Adipose tissue (tissue), 3 donors: ENCODE results near the gene FLT4. TPM values are rescaled to one million over a fixed set of nuclear protein-coding genes. Genes with fewer than 3 reads are reported as not detected.

Experiments
- H3K27ac ChIP-seq: one replicate; pipeline ENCODE4 v1.5.1; 2013; ENCODE audit warnings: low read depth, low read length
- WGBS, 3 donors: extraction: QIAGEN DNeasy Blood & Tissue Kit; methylation state at CpG; one replicate each; pipeline ENCODE4 v1.1.7; 2013; 5-methylcytosine and 5-hydroxymethylcytosine counted together
- polyA plus RNA-seq, 3 donors: library from polyadenylated mRNA; stranded (reverse); fragments of 200-250 nt; gene quantifications; one replicate each; pipeline ENCODE4 v1.2.3, GENCODE V29; 2013
- donor health status: healthy with polysubstance abuse.
- donor health status: Bipolar disorder and iron deficiency.
- donor health status: healthy.

FLT4 gene
- polyA plus RNA-seq, 3 donors: 2.9 to 24.7 (median 13.1) TPM

DNA sequence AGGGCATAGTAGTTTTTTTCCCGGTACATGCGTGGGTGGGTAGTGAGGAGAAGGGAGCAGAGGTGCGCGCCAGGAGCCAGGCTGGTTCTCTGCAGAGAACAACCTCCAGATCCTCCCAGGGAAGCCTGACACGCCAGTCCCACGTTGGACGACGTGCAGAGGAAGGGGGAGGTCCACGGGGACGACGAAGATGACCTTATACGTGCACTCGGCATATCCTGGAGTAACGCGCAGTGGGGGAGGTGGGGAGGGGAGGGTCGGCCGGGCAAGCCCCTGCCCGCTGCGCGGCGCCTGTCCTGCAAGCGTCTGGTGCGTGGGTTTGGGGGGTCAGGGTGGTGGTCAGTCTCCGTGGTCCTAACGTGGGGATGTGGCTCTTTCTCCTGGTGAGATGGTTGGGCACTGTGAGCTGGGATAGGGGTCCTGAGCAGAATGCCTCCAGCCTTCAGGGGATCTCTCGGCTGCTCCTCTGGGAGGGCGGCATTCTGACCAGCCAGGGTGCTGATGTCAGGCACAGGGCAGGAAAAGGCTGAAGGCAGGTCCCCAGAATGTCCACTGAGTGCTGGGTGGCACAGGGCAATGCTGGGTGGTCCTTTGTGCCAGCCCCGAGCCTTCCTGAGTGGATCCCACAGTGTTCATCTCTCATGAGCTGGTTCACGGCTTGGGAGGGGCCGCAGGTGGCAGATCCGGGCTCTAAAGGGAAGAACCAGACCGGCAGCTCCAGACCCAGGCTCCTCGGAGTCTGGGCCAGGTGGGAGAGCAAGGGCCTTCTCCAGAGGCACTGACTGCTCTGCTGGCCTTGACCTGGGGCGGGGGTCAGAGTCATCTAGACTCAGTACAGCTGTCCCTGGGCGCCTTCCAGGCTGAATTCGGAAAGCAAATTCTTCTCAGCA lies 47.6 kb downstream of the FLT4 start:
- H3K27ac ChIP-seq: no peak overlapping the region
- WGBS, 3 donors: 82 to 86% (median 85%) methylated on average over 34 to 36 of the region's 36 CpGs

GRCh38 chr5:180600554-180601041 lies 48.8 kb downstream of the FLT4 start:
- no peak overlapping the region for H3K27ac ChIP-seq
- WGBS, 3 donors: 84 to 86% (median 84%) methylated on average over 12 of the region's 12 CpGs

DNA sequence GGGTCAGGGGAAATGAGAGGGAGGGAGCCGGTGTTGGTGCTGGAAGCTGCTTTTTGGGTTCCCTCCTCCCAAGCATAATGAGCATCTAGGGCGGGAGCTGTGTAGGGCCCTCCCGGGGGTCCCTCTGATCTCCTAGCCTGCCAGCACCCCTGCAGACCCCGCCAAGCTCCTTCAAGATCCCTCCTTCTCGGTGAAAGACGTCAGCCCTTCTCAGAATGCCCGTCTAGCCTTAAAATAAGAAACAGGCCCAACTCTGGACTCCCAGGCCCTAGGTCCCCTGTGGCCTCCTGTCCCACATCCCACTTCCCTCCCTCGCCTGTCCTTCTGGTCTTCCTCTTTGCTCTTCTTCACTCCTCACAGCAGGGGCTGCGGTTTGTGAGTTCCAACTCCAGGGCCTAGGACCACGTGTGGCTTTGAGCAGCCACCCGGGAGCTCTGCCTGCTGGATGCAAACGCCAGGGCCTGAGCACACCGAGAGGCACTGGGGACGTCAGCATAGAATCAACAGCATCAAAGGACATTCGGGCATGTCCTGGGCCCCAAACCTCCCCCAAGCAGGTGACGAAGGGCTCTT lies 49.3 kb downstream of the FLT4 start:
- no peak overlapping the region for H3K27ac ChIP-seq
- WGBS, 3 donors: 68 to 78% (median 70%) methylated on average over 15 to 16 of the region's 16 CpGs

DNA sequence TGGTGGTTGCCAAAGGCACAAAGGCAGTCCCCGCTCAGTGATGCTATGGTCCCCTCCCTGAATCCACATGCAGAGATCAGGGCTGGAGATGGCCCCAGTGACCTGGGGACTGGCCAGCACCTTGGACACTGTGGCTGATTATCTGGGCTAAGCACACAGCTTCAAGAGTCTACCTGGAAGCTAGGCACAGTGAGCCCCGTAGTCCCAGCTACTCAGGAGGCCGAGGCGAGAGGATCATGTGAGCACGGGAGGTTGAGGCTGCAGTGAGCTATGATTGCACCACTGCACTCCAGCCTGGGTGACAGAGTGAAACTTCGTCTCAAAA lies 49.8 kb downstream of the FLT4 start:
- H3K27ac ChIP-seq: no peak overlapping the region
- 91 to 94% (median 93%) methylated on average over 6 of the region's 6 CpGs for WGBS, 3 donors

DNA sequence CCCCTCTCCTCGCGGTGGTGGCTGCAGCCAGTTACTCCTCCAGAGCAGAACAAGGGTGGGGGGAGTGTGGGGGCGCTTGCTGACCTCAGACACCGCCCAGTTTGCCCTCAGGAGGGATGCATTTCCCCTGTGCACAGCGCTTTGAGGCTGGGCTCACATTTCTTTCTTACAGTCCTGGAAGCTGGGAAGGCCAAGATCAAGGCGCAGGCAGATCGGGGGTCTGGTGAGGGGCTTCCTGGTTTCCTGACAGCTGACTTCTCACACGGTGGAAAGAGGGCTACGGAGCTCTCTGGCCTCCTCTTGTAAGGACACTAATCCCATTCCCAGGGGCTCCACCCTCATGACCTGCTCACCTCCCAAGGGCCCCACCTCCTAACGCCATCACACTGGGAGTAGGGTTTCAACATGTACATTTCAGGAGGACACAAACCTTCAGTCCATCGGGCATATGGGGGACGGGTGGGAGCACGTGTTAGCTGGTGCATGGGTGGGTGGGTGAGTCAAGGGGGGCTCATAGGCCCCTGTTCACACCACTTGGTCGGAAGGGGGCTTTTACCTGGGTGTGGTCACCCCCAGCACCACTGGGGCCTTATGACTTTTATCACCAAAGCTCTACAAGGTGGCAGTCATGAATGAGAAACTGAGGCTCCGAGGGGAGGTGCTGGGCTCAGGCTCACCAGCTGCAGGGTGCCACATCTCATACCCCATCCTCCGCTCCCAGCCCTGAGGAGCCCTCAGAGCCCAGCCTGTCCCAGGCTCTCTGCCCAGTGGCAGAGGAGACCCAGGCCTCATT lies 50.4 kb downstream of the FLT4 start:
- 89 to 93% (median 89%) methylated on average over 16 of the region's 16 CpGs for WGBS, 3 donors
- H3K27ac ChIP-seq: no peak overlapping the region

DNA sequence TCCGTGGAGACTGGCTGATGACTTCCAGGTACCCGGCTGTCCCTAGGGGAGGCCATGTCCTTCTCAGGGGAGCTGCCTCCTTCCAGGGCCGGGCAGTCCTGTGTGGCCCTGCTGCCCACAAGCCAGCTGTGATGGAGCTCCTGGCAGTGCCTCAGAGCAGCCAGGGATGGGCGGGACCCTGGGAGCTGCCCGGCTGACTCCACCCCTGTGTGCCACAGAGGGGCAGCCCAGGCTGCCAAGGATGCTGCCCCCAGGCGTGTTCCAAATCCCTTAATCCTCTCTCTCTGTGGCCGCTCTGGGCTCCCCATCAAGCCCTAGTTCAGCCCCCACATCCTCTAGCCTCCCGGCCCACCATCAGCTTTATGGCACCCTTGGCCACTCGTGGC lies 51.1 kb downstream of the FLT4 start:
- no peak overlapping the region for H3K27ac ChIP-seq
- WGBS, 3 donors: 79 to 87% (median 84%) methylated on average over 9 of the region's 9 CpGs

DNA sequence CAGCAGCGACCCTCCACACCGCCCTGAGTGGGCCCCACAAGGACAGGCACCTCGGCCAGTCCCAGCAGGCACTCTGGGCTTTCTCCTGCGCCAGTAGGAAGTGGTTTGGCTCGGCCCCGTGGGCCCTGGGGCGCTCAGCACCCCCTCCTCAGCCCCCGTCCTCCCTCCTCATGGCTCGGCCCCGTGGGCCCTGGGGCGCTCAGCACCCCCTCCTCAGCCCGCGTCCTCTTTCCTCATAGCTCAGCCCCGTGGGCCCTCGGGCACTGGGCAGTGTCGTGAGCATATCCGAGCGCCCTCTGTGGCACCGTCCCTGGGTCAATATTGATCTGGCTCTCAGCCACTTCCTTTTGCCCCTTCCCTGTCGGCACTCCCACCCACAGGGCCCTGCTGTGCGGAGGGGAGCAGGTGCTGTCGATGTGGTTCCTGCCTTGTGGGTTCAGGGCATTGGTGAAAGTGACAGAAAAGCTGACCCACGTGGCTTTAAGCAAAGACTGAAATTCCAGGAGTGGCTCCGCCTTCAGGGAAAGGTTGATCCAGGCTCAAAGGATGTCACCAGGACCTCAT lies 52.6 kb downstream of the FLT4 start:
- no peak overlapping the region for H3K27ac ChIP-seq
- WGBS, 3 donors: 63 to 69% (median 64%) methylated on average over 22 to 24 of the region's 24 CpGs

GRCh38 chr5:180596115-180596667 lies 53.2 kb downstream of the FLT4 start:
- 90 to 94% (median 91%) methylated on average over 10 to 12 of the region's 12 CpGs for WGBS, 3 donors
- no peak overlapping the region for H3K27ac ChIP-seq

DNA sequence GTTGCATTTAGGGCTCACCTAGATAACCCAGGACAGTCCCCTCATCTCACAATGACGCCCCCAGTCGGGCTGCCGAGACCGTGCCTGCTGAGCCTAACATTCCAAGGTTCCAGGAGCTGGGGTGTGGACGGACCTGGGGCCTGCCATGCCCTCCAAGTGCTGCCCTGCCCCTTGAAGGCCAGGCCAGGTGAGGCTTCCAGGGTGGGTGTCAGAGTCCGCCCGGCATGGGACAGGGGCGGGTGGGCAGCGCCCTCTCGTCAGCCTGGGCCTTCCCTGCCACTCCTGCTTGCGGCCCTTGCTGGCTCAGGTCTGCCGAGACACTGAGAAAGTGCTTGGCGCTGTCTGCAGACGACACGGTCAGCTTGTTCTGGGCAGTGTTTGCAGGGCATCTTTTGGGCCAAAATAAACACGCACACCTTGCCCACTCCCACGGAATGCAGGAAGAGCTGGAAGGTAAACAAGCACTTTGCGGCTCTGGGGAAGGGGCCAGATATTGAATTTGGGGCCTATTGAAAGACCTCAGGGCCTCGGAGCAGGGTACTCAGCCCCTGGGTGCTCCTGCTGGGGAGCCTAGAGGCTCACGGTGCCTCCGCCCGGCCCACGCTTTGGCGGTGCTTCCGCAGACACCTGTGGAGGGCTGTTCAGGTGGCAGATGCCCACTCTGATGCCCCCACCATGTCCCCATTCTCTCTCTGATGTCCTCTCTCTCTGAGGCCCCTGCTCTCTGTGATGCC lies 53.9 kb downstream of the FLT4 start:
- WGBS, 3 donors: 39 to 90% (median 90%) methylated on average over 24 to 25 of the region's 25 CpGs
- no peak overlapping the region for H3K27ac ChIP-seq

DNA sequence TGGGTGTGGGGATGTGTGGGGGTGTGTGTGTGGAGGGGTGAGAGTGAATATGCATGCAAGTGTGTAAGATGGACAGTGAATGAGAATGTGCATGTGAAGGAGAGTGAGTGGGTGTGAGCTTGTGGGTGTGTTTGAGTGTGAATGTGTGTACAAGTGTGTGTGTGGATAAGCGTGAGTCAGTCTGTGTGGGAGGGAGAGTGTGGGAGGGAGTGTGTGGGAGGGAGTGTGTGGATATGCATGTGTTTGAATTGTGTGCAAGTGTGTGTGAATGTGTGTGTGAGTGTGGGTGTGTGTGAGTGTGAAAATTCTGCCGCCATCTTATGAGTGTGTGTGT lies 54.4 kb downstream of the FLT4 start:
- H3K27ac ChIP-seq: no peak overlapping the region
- 81 to 92% (median 91%) methylated on average over 2 of the region's 2 CpGs for WGBS, 3 donors

DNA sequence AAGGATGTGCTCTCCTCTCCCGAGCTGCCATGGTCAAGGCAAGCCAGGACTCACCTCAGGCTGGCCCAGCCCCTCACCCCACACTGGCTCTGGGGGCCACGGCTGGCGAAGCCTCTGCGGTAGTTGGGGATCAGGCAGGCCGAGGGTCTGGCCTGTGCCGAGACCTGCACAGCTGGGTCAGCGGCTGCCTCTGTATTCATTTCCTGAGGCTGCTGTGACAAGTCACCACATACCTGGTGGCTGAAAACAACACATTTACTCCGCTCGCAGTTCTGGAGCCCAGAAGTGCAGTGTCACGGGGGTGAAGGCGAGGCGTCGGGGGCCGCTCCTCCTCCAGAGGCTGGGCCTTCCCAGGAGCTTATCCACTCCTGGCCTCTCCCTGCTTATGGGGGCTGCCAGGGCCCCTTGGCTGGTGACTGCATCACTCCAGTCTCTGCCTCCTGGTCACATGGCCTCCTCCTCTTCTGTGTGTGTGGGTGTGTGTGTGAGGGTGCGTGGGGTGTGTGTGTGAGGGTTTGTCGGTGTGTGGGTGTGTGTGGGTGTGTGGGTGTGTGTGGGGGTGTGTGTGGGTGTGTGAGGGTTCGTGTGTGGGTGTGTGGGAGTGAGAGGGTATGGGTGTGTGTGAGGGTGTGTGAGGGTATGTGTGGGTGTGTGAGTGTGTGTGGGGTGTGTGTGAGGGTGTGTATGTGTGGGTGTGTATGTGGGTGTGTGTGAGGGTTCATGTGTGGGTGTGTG lies 54.9 kb downstream of the FLT4 start:
- H3K27ac ChIP-seq: no peak overlapping the region
- 83 to 90% (median 89%) methylated on average over 17 of the region's 17 CpGs for WGBS, 3 donors

DNA sequence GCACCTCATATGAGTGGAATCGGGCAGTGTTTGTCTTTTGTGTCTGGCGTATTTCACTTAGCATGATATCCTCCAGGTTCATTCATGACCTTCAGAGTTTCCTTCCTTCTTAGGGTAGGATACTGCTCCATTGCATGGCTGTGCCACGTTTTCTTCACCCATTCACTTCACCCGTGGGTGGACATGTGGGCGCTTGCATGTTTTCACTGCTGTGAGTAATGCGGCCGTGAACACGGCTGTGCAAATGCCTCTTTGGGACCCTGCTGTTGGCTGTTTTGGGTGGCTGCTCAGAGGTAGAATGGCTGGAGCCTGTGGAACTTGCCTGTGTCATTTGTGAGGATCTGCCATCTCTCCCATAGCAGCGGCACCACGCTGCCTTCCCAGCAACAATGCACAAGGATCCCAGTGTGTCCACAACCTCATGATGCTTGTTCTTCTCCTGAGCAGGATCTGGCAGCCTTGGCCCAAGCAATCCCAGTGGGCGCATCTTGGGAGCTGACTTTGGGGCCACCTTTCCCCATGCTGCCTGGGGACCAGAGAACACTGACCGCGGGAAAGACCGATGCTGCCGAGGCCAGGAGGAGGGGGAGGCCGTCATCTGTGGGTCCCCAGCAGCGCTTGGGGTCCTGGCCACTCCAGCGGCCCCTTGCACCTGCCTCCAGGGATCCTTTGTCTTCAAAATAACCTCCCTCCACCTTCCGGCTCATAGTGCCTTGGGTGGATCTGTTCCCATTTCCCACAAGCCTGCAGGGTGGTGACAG lies 55.8 kb downstream of the FLT4 start:
- H3K27ac ChIP-seq: no peak overlapping the region
- WGBS, 3 donors: 86 to 92% (median 89%) methylated on average over 19 of the region's 19 CpGs

DNA sequence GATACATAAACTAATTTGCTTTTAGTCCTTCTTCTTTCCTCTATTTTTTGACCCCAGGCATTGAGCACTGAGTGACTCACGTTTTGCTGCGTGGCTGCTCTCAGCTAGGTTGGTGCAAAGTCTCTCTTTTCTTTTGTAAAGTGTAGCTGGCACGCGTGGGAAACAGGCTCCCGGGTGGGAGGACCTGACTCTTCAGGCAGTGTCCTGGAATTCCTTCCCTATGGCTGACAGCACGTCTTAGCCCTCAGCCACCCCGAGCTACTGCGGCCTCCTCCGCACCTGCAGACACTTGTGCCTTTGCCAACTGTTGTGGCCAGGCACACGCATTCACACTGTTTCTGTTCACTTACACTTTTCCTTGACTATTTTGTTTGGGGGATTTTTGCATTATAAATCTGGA lies 57.2 kb downstream of the FLT4 start:
- H3K27ac ChIP-seq: no peak overlapping the region
- 85 to 93% (median 86%) methylated on average over 10 of the region's 10 CpGs for WGBS, 3 donors

GRCh38 chr5:180591311-180591887 lies 58.0 kb downstream of the FLT4 start, which contains the start of gene SCGB3A1:
TSS of gene SCGB3A1 (minus strand) at chr5:180591499. CDS start at chr5:180591462, 37 bp downstream.
- WGBS, 3 donors: 3 to 9% (median 5%) methylated on average over 46 to 60 of the region's 60 CpGs
- H3K27ac ChIP-seq: no peak within 1 kb of the TSS

DNA sequence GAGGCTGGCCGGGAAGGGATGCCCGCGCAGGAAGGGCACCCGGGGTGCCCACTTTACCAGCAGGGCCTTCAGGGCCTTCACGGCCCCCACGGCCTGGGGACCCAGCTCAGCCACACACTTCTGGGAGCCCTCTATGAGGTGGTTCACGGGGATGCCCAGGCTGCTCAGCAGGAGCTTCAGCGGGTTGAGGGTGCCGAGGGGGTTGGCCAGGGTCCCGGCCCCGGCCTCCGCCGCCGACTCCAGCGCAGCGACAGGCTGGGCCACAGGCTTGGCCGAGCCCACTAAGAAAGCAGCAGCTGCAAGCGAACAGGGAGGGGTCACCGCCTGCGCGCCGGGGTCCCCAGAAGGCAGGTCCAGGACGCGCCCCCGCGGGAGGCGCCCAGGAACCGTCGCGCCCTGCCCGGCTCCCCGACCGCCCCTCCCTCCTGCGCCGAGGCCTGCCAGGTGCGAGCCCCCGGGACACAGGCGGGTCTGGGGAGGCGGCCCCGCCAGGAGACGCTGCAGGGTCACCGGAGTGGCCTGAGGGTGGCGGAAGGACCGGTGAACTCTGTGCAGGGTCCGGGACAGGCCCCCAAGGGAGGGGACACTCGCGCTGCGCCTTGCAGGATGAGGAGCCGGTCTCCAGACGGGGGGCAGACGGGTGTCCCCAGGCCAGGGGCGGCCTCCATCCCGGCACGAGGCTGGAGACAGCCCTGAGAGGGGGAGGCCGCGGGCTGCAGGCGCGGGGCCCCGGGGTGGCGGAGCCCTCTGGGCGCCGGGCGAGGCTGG lies 58.7 kb downstream of the FLT4 start:
- no peak overlapping the region for H3K27ac ChIP-seq
- 3 to 6% (median 3%) methylated on average over 37 to 63 of the region's 63 CpGs for WGBS, 3 donors
